ENCODE results near the gene RIPPLY3.

RIPPLY3 gene

GRCh38 chr21:36973986-36974850 is 32.3 kb upstream of the RIPPLY3 start:
- TF ChIP-seq CTCF (IDR thresholded peaks at IDR 0.05; ENCODE audit: low read depth, low read length, missing control alignments): no peak
- DNase-seq (ENCODE audit: extremely low read depth, low read depth): no peak
- H3K4me3 ChIP-seq (replicated peaks; ENCODE audit: low read depth, low read length): no peak overlapping the region

GRCh38 chr21:36974851-36975192 is 31.7 kb upstream of the RIPPLY3 start:
- no peak for TF ChIP-seq CTCF (IDR thresholded peaks at IDR 0.05; ENCODE audit: low read depth, low read length, missing control alignments)
- DNase-seq (ENCODE audit: extremely low read depth, low read depth): no peak
- no peak overlapping the region for H3K4me3 ChIP-seq (replicated peaks; ENCODE audit: low read depth, low read length)

- TF ChIP-seq CTCF (IDR thresholded peaks at IDR 0.05; ENCODE audit: low read depth, low read length, missing control alignments): no peak
- no peak for DNase-seq (ENCODE audit: extremely low read depth, low read depth)
- no peak overlapping the region for H3K4me3 ChIP-seq (replicated peaks; ENCODE audit: low read depth, low read length)
Observed at GRCh38 chr21:36976228-36976861, 30.2 kb upstream of the RIPPLY3 start.

GRCh38 chr21:36976882-36977651 is 29.4 kb upstream of the RIPPLY3 start:
- peak; percentile 74 for TF ChIP-seq CTCF (IDR thresholded peaks at IDR 0.05; ENCODE audit: low read depth, low read length, missing control alignments)
- DNase-seq (ENCODE audit: extremely low read depth, low read depth): peak; percentile 73
- peak overlapping the region; percentile 2; the same call in 1 of the 2 replicates for H3K4me3 ChIP-seq (replicated peaks; ENCODE audit: low read depth, low read length)

- H3K4me3 ChIP-seq (replicated peaks; ENCODE audit: low read depth, low read length): peak overlapping the region; percentile 39
- TF ChIP-seq CTCF (IDR thresholded peaks at IDR 0.05; ENCODE audit: low read depth, low read length, missing control alignments): no peak
- no peak for DNase-seq (ENCODE audit: extremely low read depth, low read depth)
Observed at GRCh38 chr21:36980280-36981048, 26.0 kb upstream of the RIPPLY3 start.

GRCh38 chr21:36981049-36981391 is 25.5 kb upstream of the RIPPLY3 start:
- TF ChIP-seq CTCF (IDR thresholded peaks at IDR 0.05; ENCODE audit: low read depth, low read length, missing control alignments): no peak
- H3K4me3 ChIP-seq (replicated peaks; ENCODE audit: low read depth, low read length): peak overlapping the region; percentile 39

More at GRCh38 chr21:36981049-36981391, 25.5 kb upstream of the RIPPLY3 start:
- DNase-seq (ENCODE audit: extremely low read depth, low read depth): no peak
